ENCODE results near the gene AP1S2. TPM values are rescaled to one million over a fixed set of nuclear protein-coding genes. Genes with fewer than 3 reads are reported as not detected.
A peak's percentile ranks its signal among the peaks of the same experiment; 100 is the strongest.

AP1S2 gene
- total RNA-seq, 1 donor: 51.3 TPM

DNA sequence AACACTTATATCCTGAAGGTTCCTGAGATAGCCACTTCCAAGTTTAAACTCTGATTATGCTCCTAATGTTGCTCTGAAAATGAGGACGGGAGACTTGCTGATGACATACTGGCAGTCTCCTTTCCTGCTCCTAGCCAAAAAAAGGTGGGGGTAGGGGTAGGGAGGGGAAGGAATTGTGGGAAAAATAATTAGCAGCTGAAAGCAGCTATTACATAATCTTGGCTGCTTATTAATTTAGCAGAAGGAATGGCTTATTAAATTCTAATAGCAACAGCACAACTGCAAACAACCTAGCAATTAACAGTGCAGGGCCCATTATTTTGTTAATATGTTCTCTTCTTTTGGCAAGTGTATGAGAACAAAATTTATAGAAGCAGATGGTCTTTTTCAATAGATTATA is 2.0 kb upstream of the AP1S2 start:
- TF ChIP-seq, protein P1, sequence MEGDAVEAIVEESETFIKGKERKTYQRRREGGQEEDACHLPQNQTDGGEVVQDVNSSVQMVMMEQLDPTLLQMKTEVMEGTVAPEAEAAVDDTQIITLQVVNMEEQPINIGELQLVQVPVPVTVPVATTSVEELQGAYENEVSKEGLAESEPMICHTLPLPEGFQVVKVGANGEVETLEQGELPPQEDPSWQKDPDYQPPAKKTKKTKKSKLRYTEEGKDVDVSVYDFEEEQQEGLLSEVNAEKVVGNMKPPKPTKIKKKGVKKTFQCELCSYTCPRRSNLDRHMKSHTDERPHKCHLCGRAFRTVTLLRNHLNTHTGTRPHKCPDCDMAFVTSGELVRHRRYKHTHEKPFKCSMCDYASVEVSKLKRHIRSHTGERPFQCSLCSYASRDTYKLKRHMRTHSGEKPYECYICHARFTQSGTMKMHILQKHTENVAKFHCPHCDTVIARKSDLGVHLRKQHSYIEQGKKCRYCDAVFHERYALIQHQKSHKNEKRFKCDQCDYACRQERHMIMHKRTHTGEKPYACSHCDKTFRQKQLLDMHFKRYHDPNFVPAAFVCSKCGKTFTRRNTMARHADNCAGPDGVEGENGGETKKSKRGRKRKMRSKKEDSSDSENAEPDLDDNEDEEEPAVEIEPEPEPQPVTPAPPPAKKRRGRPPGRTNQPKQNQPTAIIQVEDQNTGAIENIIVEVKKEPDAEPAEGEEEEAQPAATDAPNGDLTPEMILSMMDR (IDR thresholded peaks at IDR 0.05; ENCODE audit: insufficient read depth, low read length): no peak
- H3K4me3 ChIP-seq (ENCODE audit: low read depth, low read length): no peak overlapping the region
- DNase-seq (ENCODE audit: low read depth): no peak

DNA sequence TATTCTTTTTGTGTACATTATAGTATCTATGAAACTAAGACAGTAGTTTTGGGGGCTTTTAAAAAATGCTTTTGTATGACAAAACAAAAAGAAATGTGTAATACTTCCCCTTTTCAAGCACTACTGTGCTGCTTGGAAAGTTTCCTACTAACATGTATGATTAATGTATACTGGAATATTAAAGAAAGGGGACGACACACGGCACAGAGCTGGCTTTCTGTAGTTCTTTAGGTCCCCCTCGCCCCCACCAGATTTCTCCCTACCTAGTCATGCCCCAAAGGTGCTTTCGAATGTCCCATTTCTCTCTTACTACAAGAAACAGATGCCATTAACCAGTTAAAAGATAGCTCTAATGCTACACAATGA is 1.6 kb upstream of the AP1S2 start:
- H3K4me3 ChIP-seq (ENCODE audit: low read depth, low read length): no peak overlapping the region
- TF ChIP-seq, protein P1 (IDR thresholded peaks at IDR 0.05; ENCODE audit: insufficient read depth, low read length): no peak
- DNase-seq (ENCODE audit: low read depth): no peak

DNA sequence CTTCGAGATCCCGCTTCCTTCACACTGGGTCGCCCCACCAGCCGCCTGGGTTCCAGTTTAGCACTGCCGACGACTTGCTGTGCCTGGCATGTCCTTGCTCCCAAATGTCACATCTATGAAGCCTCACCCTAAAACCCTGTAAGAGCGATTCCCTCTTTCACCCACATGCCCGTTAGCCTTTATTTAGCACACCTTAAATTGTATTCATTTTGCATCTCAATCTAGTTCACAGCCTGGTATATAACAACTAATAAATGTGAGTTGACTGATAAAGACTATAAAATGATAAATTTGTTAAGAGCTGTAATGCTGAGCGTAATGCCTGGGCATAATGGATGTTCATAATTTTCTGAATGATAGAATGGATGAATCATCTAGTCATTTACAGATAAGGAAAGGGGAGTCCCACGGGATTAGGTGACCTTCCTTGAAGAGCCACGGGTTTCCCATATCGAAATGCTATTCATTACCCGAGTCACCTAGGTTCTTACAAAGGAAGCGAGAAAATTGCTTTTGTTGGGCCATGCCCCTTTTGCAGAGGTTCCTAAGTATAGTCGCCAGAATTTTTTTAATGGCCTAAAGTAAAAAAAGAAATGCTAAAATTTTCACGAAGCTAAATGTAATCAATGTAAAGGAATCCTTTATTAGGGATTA is 1.1 kb upstream of the AP1S2 start:
- TF ChIP-seq, protein P1 (IDR thresholded peaks at IDR 0.05; ENCODE audit: insufficient read depth, low read length): no peak
- no peak for DNase-seq (ENCODE audit: low read depth)
- peak overlapping the region; percentile 83 for H3K4me3 ChIP-seq (ENCODE audit: low read depth, low read length)

DNA sequence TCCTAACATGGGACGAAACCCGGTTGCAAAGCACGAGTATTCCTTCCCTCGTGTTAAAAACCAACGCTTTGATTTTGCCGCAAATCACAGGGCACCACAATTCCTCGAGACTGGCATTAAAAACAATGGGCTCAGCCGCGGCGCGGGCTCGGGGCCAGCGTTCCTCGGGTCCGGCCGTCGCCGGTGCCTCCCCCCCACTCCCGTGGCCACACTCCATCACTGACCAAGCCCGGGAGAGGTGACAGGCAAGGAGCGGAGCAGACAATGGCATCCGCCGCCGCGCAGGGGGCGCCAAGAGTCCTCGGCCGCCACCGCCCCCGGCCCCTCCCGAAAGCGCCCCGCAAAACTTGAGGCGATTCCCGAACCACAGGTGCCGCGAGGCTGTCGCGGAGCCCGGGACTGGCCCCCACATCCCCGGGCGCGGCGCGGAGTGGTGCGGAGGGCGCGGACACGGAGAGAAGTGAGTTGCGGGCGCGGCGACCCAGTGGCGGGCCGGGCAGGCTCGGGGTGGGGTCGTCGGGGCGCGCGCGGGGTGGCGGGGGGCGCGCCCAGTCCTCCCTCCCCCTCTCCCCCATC is 445 bp downstream of the AP1S2 start:
- peak; percentile 11 for DNase-seq (ENCODE audit: low read depth)
- peak overlapping the region; percentile 83 for H3K4me3 ChIP-seq (ENCODE audit: low read depth, low read length)
- TF ChIP-seq, protein P1 (IDR thresholded peaks at IDR 0.05; ENCODE audit: insufficient read depth, low read length): peak; percentile 7

DNA sequence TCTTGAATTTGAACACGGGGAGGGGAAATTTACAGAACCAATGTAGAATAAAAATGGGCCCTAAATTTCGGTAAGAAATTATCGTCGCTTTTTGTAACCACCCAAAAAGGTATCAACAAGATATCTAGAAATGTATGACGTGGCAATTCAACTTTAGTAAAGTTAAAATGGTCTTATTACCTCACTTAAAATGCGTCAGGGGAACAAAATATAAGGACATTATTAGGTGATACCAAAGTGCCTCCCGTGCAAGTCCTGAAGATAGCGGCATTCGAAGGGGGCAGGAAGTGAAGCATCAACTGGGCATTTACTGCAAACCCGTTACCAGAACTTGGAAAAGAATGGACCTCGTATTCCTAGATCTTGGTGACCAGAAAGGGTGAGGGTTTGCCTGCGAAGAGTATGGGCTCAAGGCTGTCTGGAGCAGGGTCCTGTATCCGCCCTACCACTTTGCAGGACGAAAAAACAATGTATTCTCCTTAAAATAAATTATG is 980 bp downstream of the AP1S2 start:
- peak overlapping the region; percentile 83 for H3K4me3 ChIP-seq (ENCODE audit: low read depth, low read length)
- DNase-seq (ENCODE audit: low read depth): no peak
- TF ChIP-seq, protein P1 (IDR thresholded peaks at IDR 0.05; ENCODE audit: insufficient read depth, low read length): no peak

DNA sequence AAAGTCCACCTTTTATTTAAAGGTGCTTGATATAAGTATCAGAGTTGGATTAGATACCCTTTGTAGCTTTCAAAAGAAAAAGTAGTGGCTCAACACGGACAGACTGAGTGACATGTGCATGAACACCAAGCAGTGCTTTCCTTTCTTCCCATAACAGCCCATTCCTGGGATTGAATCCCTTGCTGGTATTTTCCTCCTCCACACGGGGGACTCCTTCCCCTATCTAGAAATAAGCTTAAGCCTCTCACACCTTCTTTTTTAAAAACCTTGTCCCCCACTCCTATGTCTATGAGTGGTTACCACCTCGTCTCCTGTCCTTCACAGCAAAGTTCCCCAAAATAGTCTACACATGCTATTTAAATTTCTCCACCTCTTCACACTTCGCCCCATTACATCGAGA is 5.1 kb downstream of the AP1S2 start:
- TF ChIP-seq, protein P1 (IDR thresholded peaks at IDR 0.05; ENCODE audit: insufficient read depth, low read length): peak; percentile 50
- no peak overlapping the region for H3K4me3 ChIP-seq (ENCODE audit: low read depth, low read length)
- DNase-seq (ENCODE audit: low read depth): peak; percentile 22

Data from fibroblast of the aortic adventitia (primary cell).